ENCODE results near the gene MRTFB.

GRCh38 chr16:14284930-14285512, 213.9 kb downstream of the MRTFB start:
- TF ChIP-seq ZFP30 (CRISPR knock-in tag; IDR thresholded peaks at IDR 0.05) (no peak), ARNTL (CRISPR knock-in tag; IDR thresholded peaks at IDR 0.05; ENCODE audit: borderline replicate concordance, low read depth) (no peak), TCF4 (CRISPR knock-in tag; IDR thresholded peaks at IDR 0.05; ENCODE audit: borderline replicate concordance) (no peak), ZC3H10 (CRISPR knock-in tag; IDR thresholded peaks at IDR 0.05) (no peak), ZNF8 (CRISPR knock-in tag; IDR thresholded peaks at IDR 0.05) (no peak), CREB5 (CRISPR knock-in tag; IDR thresholded peaks at IDR 0.05; ENCODE audit: low read depth) (no peak), RARB (CRISPR knock-in tag; IDR thresholded peaks at IDR 0.05) (no peak), GLIS3 (CRISPR knock-in tag; IDR thresholded peaks at IDR 0.05) (no peak), PATZ1 (CRISPR knock-in tag; IDR thresholded peaks at IDR 0.05; ENCODE audit: borderline replicate concordance) (no peak)
- TF ChIP-seq, protein P1, sequence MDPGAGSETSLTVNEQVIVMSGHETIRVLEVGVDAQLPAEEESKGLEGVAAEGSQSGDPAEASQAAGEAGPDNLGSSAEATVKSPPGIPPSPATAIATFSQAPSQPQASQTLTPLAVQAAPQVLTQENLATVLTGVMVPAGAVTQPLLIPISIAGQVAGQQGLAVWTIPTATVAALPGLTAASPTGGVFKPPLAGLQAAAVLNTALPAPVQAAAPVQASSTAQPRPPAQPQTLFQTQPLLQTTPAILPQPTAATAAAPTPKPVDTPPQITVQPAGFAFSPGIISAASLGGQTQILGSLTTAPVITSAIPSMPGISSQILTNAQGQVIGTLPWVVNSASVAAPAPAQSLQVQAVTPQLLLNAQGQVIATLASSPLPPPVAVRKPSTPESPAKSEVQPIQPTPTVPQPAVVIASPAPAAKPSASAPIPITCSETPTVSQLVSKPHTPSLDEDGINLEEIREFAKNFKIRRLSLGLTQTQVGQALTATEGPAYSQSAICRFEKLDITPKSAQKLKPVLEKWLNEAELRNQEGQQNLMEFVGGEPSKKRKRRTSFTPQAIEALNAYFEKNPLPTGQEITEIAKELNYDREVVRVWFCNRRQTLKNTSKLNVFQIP (CRISPR knock-in tag; IDR thresholded peaks at IDR 0.05; ENCODE audit: borderline replicate concordance, low read depth) = no peak
